ENCODE results near the gene COPS2. TPM values are rescaled to one million over a fixed set of nuclear protein-coding genes. Genes with fewer than 3 reads are reported as not detected.

Gene COPS2
- polyA plus RNA-seq, 1 donor (not counting 4 experiments of a cell fraction or from before 2014, with no cell fraction given): 114 TPM

DNA sequence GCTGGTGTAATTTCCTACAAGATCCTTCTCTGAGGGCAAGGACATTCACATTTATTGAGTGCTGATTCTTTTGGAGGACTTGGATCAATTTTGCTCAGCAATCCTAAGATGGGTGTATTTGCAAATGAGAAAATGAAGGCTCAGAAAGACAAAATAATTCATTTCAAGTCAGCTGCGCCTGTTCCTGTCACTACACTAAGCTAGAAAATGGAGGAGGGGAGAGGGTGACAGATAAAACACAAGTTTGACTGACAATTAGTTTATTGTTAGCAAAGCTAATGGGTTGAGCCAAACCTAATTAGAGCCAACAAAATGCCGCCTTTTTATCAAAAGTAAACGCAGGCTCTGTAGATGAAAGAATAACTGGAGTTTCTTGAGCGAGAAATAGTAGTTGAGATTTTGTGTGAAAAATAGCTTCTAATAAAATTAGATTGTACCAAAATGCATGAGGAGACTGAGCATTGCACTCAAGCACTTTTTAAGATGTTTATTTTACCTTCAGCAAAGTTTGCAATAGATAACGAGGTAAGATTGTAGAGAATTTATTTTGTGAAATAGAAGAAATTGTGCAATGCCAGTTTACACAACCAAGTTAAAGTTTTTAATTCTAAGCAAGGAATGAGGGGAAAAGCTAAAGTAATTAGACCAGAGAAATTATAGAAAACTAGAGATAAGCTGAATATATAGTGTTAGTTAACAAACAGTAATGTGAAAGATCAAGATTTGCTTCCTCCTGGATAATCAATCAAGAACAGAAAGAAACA, 69.5 kb downstream of the COPS2 start:
- TF ChIP-seq EZH2 (IDR thresholded peaks at IDR 0.05; ENCODE audit: low read length): no peak
- TF ChIP-seq, protein P1, sequence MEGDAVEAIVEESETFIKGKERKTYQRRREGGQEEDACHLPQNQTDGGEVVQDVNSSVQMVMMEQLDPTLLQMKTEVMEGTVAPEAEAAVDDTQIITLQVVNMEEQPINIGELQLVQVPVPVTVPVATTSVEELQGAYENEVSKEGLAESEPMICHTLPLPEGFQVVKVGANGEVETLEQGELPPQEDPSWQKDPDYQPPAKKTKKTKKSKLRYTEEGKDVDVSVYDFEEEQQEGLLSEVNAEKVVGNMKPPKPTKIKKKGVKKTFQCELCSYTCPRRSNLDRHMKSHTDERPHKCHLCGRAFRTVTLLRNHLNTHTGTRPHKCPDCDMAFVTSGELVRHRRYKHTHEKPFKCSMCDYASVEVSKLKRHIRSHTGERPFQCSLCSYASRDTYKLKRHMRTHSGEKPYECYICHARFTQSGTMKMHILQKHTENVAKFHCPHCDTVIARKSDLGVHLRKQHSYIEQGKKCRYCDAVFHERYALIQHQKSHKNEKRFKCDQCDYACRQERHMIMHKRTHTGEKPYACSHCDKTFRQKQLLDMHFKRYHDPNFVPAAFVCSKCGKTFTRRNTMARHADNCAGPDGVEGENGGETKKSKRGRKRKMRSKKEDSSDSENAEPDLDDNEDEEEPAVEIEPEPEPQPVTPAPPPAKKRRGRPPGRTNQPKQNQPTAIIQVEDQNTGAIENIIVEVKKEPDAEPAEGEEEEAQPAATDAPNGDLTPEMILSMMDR (optimal IDR thresholded peaks at IDR 0.05 in 1 of 3, IDR thresholded peaks at IDR 0.05 in 1 of 3, conservative IDR thresholded peaks at IDR 0.05 in 1 of 3; ENCODE audit: extremely low read depth in 1 of 3, insufficient read depth in 2 of 3, low read length in 3 of 3): no peak
- FAIRE-seq (no peak), DNase-seq (ENCODE audit: low read depth, low spot score) (no peak)
- Histone ChIP-seq H3K9ac (ENCODE audit: control insufficient read depth, extremely low read depth, insufficient read depth, low read length) (no peak overlapping the region), H3K9me1 (ENCODE audit: control insufficient read depth, extremely low read depth, insufficient read depth, low read length) (no peaks in the 10 kb centered on the region), H3K79me2 (ENCODE audit: control insufficient read depth, insufficient read depth, low read length) (no peaks in the 10 kb centered on the region), H2AFZ (ENCODE audit: control insufficient read depth, low read length) (no peak overlapping the region), H3K36me3 (ENCODE audit: control insufficient read depth in 2 of 2, extremely low read depth in 1 of 2, insufficient read depth in 2 of 2, low read length in 2 of 2) (no peaks in the 10 kb centered on the region), H3K4me1 (ENCODE audit: control insufficient read depth, extremely low read depth, insufficient read depth, low read length) (no peaks in the 10 kb centered on the region), H3K4me2 (ENCODE audit: control insufficient read depth, extremely low read depth, insufficient read depth, low read depth, low read length) (no peak overlapping the region), H4K20me1 (ENCODE audit: control insufficient read depth, extremely low read depth, insufficient read depth, low read length) (no peaks in the 10 kb centered on the region), H3K27me3 (ENCODE audit: control insufficient read depth, extremely low read depth, insufficient read depth, low read length) (no peaks in the 10 kb centered on the region), H3K27ac (ENCODE audit: control insufficient read depth, insufficient read depth, low read length) (no peak overlapping the region), H3K9me3 (ENCODE audit: control insufficient read depth, low read depth, low read length) (no peaks in the 10 kb centered on the region), H3K4me3 (ENCODE audit: control insufficient read depth in 2 of 3, extremely low read depth in 1 of 3, insufficient read depth in 2 of 3, low read depth in 1 of 3, low read length in 3 of 3) (no peak overlapping the region)
- dilution Hi-C loops (cut with MboI; ENCODE audit: extremely low pct_ligation_motif_present, low sequenced_read_pairs): no loop called here

DNA sequence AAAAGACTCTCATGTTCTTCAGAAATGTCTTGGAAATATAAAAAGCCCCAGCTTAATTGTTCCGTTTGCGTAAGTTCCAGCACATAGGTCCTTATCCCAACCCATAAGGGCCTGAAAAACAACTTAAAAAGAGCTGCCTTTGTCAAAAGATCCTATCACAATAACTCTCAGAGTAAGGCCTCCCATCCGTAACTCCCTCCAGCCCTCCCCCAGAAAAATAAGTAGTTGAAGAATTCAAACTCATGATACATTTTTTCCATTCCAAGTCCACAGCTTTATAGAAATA, 71.2 kb downstream of the COPS2 start:
- no peak overlapping the region for H3K9ac ChIP-seq (ENCODE audit: control insufficient read depth, extremely low read depth, insufficient read depth, low read length)

More for the DNA sequence above, 71.2 kb downstream of the COPS2 start:
- FAIRE-seq (no peak), DNase-seq (ENCODE audit: low read depth, low spot score) (no peak)
- Histone ChIP-seq H2AFZ (ENCODE audit: control insufficient read depth, low read length) (no peak overlapping the region), H3K9me3 (ENCODE audit: control insufficient read depth, low read depth, low read length) (no peaks in the 10 kb centered on the region), H3K4me2 (ENCODE audit: control insufficient read depth, extremely low read depth, insufficient read depth, low read depth, low read length) (no peak overlapping the region), H3K36me3 (ENCODE audit: control insufficient read depth in 2 of 2, extremely low read depth in 1 of 2, insufficient read depth in 2 of 2, low read length in 2 of 2) (no peaks in the 10 kb centered on the region), H3K27me3 (ENCODE audit: control insufficient read depth, extremely low read depth, insufficient read depth, low read length) (no peaks in the 10 kb centered on the region), H3K4me3 (ENCODE audit: control insufficient read depth in 2 of 3, extremely low read depth in 1 of 3, insufficient read depth in 2 of 3, low read depth in 1 of 3, low read length in 3 of 3) (no peak overlapping the region), H3K9me1 (ENCODE audit: control insufficient read depth, extremely low read depth, insufficient read depth, low read length) (no peaks in the 10 kb centered on the region), H3K27ac (ENCODE audit: control insufficient read depth, insufficient read depth, low read length) (no peak overlapping the region), H3K79me2 (ENCODE audit: control insufficient read depth, insufficient read depth, low read length) (no peaks in the 10 kb centered on the region), H4K20me1 (ENCODE audit: control insufficient read depth, extremely low read depth, insufficient read depth, low read length) (no peaks in the 10 kb centered on the region), H3K4me1 (ENCODE audit: control insufficient read depth, extremely low read depth, insufficient read depth, low read length) (no peaks in the 10 kb centered on the region)
- TF ChIP-seq EZH2 (IDR thresholded peaks at IDR 0.05; ENCODE audit: low read length): no peak
- TF ChIP-seq, protein P1 (optimal IDR thresholded peaks at IDR 0.05 in 1 of 3, IDR thresholded peaks at IDR 0.05 in 1 of 3, conservative IDR thresholded peaks at IDR 0.05 in 1 of 3; ENCODE audit: extremely low read depth in 1 of 3, insufficient read depth in 2 of 3, low read length in 3 of 3): no peak
- dilution Hi-C loops (cut with MboI; ENCODE audit: extremely low pct_ligation_motif_present, low sequenced_read_pairs): no loop called here

All from keratinocyte (primary cell).